Activated T-cell treated with anti-CD3 and anti-CD28 coated beads for 1 hour (primary cell): ENCODE measurements around the gene LEF1.

Experiments
- DNase-seq: peaks from one replicate; pipeline ENCODE4 v3.0.0-alpha.2; 2020; ENCODE audit warnings: low read depth

Gene LEF1

DNA sequence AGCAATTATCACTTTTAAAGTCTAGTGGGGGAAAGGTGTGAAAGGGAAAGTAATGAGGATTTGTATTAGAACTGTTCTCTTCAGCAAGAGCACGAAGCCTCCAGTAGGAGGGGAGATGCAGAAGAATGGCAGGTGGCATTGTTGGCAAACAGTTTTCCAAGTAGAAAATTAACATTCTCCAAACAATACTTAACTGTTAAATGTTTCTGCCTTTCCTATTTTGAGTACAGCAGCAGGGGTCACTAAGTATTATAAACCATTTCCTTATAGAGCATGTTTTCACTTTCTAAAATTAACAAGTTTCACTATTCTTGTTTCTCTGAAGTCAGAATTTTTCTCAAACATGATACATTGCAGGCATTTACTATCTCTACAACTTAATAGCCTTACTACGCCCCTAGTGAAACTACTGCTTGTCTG lies 58.7 kb downstream of the LEF1 start:
- DNase-seq: no peak

DNA sequence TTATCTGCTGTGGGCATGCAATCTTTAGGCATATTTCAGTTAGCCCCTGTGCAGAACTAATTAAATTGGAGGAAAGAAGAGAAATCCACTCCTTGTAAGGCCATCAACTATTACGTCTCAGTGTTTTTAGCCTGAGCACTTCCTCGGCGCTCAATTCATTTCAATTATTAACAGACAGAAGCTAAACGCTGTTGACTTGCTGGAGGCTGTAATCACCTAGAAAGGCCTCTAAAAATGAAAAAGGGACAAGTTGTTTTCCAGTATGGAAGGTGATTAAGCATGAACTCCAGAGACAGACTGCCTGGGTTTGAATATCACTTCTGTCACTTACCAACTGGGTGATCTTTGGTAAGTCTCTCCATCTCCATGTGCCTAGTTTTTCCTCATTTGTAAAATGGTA lies 59.6 kb downstream of the LEF1 start:
- no peak for DNase-seq

DNA sequence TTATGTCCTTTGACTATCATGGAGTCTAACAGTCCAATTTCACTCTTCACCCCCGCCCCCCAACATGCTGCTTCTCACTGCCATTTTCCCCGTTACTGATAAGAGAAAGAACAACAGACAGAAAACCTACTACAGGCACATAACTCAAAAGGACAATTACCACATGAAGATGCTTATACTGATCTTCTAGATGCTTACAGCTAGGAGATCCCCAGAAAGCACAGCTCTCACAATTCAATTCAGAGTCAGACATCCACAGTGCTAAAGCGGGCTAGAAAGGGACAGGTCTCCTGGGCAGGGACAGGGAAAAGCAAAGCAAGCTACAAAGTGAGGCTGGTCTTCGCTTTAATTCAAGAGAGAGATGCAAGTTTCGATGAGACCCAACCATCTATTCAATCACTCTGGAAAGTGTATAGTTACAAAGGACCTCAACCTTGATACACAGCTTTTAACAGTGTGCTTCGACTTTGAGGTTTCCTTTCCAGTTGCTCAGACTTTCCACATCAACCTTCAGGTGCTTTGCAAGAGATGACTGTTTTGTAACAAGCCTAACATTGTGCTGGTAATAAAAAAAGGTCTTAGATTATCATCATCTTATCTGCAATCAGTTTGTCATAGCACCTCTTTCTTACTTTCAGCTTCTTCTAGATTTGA lies 60.9 kb downstream of the LEF1 start:
- DNase-seq: no peak

DNA sequence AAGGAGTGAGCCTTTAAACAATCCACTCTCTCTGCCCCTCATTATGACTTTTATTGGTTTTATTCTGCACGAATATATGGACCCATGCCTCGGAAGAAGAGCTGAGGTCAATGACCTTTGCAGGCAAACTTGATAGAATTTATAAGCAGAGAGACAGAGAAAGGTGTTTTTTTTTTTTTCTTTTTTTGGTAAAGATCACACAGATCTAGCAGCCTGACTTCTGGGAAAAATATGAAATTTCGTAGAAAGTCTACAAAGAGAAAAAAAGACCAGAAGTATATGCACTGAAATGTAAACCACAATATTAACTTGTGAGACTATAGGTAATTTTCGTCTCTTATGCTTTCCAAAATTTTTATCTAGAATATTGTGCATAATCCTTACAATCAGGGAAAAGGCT lies 61.6 kb downstream of the LEF1 start:
- DNase-seq: no peak

DNA sequence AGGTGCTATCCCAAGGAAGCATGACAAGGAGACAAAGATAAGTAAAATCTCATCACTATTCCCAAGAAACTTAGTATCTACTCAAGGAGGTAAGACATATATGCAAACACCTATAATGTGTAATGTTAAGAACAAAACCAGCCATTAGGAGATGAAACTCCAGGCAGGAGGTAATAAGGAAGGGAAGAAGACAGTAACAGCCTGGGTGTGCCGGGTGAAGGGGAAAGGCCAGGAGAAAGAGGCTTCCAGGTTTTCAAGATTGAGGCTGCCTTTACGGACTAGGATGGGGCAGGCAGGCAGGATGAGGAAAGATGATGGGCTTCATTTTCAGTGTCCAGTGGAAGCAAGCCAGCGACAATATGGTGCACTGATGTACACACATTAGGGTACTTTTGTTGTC lies 62.5 kb downstream of the LEF1 start:
- DNase-seq: no peak

DNA sequence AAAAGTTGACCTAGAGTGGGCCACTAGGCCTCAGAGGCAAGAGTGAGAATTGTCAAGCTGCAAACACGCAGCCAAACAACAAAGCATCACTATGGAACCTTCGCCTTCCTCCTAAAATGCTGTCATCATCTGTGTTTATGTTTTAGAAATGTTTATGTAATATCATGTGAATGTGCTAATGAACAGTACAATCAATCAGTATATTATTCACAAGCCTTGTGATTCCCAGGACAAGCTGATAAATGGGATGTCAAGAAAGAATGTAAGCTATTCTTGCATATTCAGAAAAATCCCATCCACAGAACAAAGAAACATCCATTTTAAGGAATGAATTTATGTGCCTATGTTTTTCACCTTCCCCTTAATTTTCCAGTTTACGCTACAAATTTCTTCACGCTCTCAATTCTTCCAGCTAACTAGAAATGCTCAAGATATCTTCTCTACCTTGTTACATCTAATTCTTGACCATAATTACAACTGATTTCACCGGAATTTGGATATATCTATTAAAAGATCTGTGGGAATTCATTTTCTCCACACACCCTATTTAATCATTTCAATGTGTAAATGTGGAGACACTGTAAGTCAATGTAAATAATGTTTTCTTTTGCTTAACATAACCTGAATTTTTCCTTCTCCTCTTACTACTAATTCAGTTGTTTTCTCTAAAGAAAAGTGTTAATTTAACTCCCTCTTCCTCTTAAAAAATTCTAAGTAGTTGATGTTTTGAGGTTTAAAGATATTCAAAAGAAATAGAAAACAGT lies 65.5 kb downstream of the LEF1 start:
- no peak for DNase-seq

DNA sequence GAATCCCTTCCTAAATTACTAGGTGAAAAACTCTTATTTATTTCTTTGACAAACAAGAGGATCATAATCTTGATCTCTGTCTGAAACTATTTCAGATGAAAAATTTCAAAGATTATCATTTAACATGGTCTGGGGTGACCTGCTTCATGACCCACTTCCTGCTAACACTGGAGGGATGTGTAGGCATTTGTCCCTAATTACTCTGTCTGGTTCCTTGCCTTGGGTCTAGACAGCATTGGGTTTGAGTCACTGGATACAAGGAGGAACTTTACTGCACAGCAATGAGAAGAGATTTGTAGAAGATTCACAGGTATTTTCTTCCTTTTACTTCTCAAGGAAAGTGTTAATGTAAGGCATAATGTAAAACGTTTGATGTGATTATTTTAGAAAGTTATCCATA lies 67.9 kb downstream of the LEF1 start:
- DNase-seq: no peak

DNA sequence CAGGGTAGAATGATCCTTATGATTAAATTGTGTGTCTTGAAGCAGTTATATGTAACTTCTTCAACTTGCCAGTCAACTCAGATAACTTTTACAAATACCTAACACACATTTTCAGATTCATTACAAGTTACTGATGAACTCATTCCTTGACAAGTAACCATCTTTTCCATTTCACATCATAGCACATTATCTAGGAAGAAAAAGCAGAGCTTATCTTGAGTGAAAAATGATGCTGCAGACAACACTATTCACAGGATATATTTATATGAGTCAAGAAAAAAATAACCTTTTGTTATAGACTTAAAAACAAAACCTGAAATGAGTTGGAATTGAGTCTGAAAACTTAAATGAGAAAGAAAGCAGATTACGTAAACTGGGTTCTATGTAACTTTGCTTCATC lies 68.9 kb downstream of the LEF1 start:
- no peak for DNase-seq

DNA sequence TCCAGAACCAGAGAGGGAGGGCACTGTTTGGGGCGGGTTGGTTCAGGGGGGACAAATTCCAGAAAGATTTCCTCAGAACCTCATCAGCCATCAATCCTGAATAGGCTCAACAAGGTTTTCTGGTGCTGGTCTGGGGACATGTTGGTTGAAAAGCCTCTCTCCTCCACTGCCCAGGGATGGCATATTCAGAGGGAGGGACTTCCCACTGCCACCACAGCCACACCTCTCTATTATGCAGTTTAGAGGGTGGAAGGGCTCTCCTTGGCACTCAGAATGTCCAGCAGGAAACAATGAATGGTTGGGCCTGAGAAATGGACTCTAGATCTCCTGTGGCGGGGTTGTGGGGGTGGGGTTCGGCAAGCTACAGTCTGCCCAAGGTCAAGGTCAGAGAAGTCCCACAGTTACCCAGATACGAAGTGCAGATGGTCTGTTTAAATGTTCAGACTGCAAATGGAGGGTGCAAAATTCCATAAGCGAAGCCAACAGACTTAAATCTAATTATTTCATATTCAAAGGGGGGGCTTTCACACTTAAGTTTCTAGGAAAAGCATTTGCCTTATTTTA lies 70.7 kb downstream of the LEF1 start:
- no peak for DNase-seq

DNA sequence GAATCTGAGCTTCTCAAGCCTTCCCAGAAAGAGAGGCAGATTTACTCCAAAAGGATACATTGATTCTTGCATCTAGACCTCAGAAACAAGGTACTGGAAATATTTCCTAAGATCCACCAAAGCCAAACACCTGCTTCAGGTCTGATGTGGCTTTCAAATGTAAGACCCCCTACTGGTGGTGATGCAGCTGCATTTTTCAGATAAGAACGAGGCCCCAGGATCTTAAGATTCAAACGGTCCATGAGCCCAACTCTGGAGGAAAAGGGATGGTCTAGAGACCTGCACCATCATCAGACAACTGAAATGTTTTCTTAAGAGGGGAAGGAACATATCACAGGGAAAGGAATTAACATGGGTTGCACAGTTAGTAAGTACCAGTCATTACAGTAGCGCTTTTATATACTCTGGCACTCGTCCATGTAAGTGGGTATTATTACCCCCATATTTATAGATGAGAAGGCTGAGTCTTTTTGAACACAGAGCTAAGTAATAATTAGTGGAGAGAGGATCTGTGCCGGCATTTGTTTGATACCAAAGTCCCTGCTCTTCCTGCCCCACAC lies 73.7 kb downstream of the LEF1 start:
- DNase-seq: no peak

DNA sequence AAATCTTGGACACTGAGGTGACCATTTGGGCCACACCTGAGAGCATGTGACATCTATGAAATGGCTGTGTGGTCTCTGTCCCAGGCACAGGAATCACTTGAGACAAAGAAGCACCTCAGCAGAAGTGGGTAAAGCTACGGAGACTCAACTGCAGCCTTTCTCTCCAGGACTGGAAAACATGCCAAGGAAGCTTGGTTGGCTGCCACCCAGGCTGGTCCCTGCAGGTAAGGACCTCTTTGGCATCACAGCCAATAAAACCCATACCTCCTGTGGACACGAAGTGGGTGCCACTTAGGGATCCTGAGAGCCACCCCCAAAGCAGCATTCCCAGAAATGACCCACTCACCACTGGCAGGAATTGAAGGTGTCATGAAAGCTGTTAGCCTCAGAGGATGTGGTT lies 74.6 kb downstream of the LEF1 start:
- DNase-seq: no peak

DNA sequence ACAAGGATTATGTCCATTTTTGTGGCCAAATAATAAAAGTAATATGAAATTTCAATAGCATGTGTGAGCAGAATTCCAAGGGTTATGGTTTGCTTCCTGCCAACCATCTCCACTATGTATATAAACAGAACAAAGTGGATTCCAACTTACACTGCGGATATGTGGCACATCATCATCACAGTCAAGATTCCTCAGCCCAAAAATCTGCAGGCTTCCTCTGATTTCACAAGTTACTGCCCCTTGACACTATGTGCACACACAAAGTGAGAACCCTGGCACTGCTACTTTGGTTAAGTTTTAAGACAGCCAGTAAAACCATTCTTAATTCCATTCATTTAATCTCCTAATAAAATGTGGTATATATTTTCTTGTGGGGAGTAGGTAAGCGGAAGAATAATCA lies 76.4 kb downstream of the LEF1 start:
- no peak for DNase-seq

DNA sequence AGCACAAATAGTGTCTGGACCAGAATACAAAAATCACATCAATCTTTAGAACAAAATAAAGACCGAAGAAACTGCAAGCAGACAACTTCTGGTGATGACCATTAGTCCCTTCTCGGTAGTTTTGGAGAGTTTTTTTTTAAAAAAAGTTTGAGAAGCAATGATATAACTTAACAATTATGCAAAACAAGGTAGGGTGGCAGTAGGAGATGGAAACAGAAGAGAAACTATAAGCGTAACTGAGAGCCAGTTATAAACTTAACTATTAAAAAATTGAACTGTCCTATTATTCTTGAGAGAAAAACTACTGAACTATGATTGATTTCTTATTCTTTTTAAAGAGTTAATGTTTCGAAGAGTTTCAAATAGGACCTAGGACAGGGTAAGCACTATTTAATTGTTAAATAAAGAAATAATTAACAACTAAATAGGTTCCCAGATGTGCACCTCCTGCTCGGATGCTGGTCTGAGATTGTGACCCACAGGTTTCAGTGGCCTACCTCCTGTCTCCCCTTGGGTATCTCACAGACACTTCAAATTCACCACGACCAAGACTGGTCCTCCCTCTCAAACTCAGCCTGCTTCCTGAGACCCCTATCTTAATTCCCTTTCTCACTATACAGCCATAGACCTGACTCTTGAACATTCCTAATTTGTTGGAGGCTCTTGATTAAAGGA lies 81.3 kb downstream of the LEF1 start:
- no peak for DNase-seq

DNA sequence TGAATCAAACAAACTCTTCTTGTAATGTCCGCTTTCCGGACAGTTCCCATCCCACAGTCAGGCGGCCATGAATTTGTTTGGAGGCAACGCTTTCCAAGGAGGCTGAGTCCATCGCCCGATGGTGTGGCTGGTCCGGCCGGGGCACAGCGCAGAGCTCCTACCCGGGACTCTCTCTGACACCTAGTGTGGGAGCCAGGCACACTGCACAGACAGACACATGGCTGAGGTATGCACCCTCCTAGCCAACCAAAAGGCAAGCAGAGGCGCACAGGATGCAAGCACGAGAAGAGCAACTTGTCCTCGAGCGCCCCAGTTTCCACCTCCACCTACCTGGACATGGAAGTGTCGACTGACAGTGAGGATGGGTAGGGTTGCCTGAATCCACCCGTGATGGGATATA lies 87.5 kb downstream of the LEF1 start:
- no peak for DNase-seq

DNA sequence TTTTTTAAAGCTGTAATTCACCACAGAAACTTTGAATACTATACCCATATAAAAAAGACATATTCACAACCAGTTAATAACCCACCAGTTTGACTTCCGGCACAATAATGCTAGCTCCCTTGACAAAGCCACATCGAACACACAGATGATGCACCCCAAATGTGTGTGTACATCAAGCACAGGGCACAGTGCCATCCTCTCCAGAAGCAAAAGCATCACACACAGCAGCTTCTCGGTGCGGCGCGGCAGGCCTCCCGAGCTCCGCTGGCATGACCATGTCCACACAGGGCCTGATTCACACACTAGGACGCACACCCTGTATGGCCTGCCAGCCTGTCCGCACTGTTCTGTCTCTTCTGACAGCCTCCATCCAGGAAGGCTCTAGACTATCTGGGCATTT lies 88.0 kb downstream of the LEF1 start:
- peak; percentile 25 for DNase-seq

DNA sequence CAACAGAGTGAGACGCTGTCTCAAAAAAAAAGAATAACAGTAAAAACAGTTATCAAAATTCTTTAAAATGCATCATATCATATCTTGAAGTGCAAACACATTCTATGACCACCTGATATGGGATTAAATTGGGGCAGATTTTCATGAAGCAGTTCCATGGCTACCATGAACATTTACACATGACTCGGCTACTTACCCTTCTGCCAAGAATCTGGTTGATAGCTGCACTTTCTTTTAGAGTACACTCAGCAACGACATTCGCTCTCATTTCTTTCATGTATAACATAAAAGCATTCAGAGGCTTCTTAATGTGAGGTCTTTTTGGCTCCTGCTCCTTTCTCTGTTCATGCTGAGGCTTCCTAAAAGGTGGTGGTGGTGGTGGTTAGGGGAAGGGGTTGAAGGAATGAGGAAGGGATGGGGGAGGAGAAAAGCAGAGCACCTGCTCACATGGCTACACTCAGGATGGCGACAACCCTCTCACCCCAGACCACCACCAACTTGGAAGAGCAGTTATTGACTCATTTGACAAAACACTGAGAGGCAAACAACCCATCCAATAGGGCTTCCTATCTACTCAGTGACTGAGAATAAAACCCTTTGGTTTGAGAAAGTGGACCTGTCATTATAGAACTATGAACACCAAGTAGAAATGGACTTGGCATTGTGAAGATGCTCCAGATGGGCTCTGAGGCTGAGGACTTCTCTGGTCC lies 90.6 kb downstream of the LEF1 start:
- DNase-seq: no peak

DNA sequence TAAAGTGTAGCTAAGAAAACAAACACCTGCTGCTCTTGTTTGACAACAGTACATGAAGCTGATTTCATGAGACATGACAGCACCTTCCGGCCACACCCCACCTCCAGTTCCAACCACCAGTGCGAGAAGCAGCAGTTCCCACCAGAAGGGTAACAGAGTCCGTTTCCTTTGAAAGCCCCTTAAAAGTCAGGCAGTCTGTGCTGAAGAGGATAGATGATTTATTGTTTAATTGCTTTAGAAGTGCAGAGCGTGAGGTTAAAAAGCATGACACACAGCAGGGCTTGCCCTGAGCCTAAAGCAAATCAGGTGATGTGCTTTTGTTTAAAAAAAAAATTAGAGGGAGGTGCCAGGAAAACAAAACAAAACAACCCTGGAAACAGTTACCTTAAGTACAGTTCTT lies 96.4 kb downstream of the LEF1 start:
- peak; percentile 59 for DNase-seq

DNA sequence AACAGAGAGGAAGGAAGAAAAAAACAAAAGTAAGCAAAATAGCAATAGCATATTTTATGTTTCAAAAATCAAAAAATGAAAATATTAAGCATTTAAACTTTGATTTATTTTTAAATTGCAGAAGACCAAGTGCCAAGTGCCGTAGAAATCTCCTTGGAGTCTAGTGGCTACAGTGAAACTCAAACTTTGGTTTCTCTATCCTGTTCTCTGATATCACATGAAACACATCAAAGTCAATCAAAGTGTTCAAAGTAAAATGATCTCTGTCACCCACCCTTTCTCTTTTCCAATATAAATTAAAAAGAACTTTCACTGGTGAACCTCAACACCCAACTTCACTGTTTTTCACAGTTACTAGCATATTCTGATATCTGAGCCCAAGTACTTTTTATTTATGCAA lies 98.0 kb downstream of the LEF1 start:
- DNase-seq: no peak

DNA sequence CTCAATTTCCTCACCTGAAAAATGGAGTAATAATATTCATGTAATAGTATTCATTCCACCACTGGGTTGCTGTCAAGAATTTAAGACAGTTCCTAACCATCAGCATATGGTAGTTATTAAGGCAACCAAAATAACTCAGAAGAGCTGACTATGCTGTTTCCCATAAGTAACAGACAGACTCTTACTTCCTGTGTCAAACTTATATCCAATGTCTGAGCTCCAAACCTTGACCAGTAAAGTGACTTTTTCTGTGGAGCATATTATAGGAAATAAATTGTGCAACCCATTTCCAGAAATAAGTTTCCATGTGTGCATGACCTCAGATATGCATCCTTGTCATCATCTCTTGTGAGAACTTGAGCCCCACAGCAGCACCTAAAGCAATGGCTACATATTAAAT lies 100.3 kb downstream of the LEF1 start:
- DNase-seq: no peak

DNA sequence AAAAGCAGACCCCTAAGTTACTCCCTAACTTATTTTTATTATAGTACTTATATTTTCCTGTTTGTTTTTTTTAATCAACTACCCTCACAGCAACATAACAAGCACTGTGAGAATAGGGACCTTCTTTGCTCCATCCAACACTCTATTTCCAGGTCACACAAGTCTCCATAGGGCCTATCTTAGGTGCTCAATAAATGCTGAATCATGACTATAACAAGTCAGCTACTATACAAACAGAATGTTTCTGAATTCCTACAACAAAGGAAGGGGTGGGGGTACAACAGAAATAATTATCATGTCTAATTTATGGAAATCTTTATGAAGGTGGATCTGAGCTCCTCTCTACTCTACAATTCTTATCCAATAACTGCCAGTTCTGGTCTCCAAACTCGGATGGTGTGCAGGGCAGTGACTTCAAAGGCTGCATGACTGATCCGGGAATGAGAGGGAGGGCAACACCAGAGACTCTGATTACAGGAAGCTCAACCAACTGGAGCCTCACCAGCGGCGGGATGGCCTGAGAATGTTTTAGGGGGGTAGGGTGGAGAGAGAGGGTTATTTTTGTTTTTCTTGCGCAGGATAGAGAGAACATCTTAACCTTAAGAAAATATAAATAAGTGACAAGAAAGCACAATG lies 107.9 kb downstream of the LEF1 start:
- DNase-seq: no peak

DNA sequence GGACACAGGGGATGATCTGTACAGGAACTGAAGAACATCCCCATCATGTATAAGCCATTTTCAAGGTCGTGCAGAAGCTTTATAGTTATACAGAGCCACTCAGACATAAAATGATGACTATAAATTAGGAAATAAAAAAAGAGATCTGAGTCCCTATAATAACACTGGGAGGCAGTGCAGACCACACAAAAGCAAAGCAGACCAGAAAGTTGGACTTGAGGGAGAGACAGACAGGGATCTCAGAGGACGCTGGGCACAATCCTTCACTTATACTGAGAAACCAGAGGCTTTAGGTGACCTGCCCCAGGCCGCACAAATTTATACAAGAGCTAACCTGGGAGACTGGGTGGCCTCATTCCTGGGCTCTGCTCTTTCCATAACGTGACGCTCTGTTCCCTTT lies 108.6 kb downstream of the LEF1 start:
- no peak for DNase-seq
